ENCODE data around the gene SSR4. TPM values are rescaled to one million over a fixed set of nuclear protein-coding genes. Genes with fewer than 3 reads are reported as not detected.

Gene SSR4
- total and polyA plus RNA-seq, 10 of the 15 experiments (the other 5 are each of a cell fraction or from before 2014, with no cell fraction given) = 151 to 521 (median 310) TPM

GRCh38 chrX:153821066-153821465 is 26.6 kb downstream of the SSR4 start:
- H3K9me3 ChIP-seq (replicated peaks; ENCODE audit: control insufficient read depth, insufficient read depth, low read length) = no peaks in the 10 kb centered on the region
- H2AFZ ChIP-seq (ENCODE audit: control insufficient read depth, low read depth, low read length) = no peak overlapping the region
- no TSS peak for BruUV-seq (replicated peaks)
- 47% methylated on average over 9 of the region's 9 CpGs for WGBS (ENCODE audit: insufficient coverage, insufficient replicate concordance, low lambda C conversion rate, missing lambda C conversion rate)
- H3K4me2 ChIP-seq (ENCODE audit: control insufficient read depth, insufficient read depth) = no peak overlapping the region
- ChIA-PET RAD21 (ENCODE audit: unreplicated experiment) (no interaction called here), SMC1A (ENCODE audit: uncharacterized antibody, unreplicated experiment) (no interaction called here), POLR2A (no interaction called here), CTCF (no interaction called here)
- no peak overlapping the region for H3K9ac ChIP-seq (ENCODE audit: control insufficient read depth, insufficient read depth, low read length)
- DNase-seq (ENCODE audit: low read depth, low spot score) = no peak
- H3K4me3 ChIP-seq = no peak overlapping the region
- no peaks in the 10 kb centered on the region for H4K20me1 ChIP-seq (ENCODE audit: control insufficient read depth, insufficient read depth)
- no peaks in the 10 kb centered on the region for H3K4me1 ChIP-seq (ENCODE audit: control insufficient read depth, insufficient read depth, low read length)
- intact Hi-C loops (cut with micrococcal nuclease; ENCODE audit: unreplicated experiment) (no loop called here), in situ Hi-C loops (cut with MboI) (loop anchor here (25.0 kb wide), 1 partner anchor 634 kb away; the partner anchor contains the start of gene MAGEA1)
- H3K27me3 ChIP-seq (replicated peaks in 1 of 2; ENCODE audit: control insufficient read depth in 2 of 2, insufficient read depth in 2 of 2, low read length in 1 of 2) = no peaks in the 10 kb centered on the region; a peak in 2 of 4 replicates
- no peaks in the 10 kb centered on the region for H3K36me3 ChIP-seq (ENCODE audit: control insufficient read depth in 2 of 2, insufficient read depth in 2 of 2, low read length in 1 of 2)
- no peak overlapping the region for H3K27ac ChIP-seq (ENCODE audit: control insufficient read depth, insufficient read depth)
- no peak for FAIRE-seq
- no peak for ATAC-seq
- no peak for TF ChIP-seq SP1 (IDR thresholded peaks at IDR 0.05; ENCODE audit: low read depth, low read length)
- TF ChIP-seq FOS (IDR thresholded peaks at IDR 0.05; ENCODE audit: borderline replicate concordance, extremely low read depth, insufficient read length) = no peak
- TF ChIP-seq HDAC2 (IDR thresholded peaks at IDR 0.05) = no peak
- no peaks in the 10 kb centered on the region for H3K79me2 ChIP-seq (ENCODE audit: control insufficient read depth, insufficient read depth, low read length)

DNA sequence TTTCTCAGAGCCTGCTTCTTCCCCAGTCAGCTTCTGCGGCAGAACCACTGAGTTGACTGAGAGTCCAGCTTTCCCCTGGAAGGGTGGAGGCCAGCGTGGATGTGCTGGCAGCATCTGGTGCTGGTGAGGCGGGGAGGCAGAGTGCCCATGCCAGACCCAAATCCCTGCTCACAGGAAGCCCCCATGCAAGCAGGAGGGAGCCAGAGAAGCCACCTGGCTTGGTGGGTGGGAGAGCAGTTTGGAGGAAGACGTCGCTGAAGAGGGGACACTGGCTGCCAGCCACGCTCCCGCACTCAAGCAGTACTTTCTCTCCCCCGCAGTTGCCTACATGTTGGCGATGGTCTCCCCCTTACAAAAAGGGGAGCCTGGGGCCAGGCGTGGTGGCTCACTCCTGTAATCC is 29.9 kb downstream of the SSR4 start:
- WGBS (ENCODE audit: insufficient coverage, insufficient replicate concordance, low lambda C conversion rate, missing lambda C conversion rate) = 54% methylated on average over 10 of the region's 10 CpGs
- H3K4me1 ChIP-seq (ENCODE audit: control insufficient read depth, insufficient read depth, low read length) = no peaks in the 10 kb centered on the region
- no peak for TF ChIP-seq ASH2L (IDR thresholded peaks at IDR 0.05; ENCODE audit: borderline replicate concordance, low read depth)
- TF ChIP-seq POU2F2 (IDR thresholded peaks at IDR 0.05; ENCODE audit: borderline replicate concordance, low read depth, low read length) = no peak
- TF ChIP-seq, protein P1, sequence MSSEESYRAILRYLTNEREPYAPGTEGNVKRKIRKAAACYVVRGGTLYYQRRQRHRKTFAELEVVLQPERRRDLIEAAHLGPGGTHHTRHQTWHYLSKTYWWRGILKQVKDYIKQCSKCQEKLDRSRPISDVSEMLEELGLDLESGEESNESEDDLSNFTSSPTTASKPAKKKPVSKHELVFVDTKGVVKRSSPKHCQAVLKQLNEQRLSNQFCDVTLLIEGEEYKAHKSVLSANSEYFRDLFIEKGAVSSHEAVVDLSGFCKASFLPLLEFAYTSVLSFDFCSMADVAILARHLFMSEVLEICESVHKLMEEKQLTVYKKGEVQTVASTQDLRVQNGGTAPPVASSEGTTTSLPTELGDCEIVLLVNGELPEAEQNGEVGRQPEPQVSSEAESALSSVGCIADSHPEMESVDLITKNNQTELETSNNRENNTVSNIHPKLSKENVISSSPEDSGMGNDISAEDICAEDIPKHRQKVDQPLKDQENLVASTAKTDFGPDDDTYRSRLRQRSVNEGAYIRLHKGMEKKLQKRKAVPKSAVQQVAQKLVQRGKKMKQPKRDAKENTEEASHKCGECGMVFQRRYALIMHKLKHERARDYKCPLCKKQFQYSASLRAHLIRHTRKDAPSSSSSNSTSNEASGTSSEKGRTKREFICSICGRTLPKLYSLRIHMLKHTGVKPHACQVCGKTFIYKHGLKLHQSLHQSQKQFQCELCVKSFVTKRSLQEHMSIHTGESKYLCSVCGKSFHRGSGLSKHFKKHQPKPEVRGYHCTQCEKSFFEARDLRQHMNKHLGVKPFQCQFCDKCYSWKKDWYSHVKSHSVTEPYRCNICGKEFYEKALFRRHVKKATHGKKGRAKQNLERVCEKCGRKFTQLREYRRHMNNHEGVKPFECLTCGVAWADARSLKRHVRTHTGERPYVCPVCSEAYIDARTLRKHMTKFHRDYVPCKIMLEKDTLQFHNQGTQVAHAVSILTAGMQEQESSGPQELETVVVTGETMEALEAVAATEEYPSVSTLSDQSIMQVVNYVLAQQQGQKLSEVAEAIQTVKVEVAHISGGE (CRISPR knock-in tag; IDR thresholded peaks at IDR 0.05) = no peak
- TF ChIP-seq PBX3 (IDR thresholded peaks at IDR 0.05; ENCODE audit: insufficient replicate concordance, low read depth, low read length) = no peak
- TF ChIP-seq, protein P2, sequence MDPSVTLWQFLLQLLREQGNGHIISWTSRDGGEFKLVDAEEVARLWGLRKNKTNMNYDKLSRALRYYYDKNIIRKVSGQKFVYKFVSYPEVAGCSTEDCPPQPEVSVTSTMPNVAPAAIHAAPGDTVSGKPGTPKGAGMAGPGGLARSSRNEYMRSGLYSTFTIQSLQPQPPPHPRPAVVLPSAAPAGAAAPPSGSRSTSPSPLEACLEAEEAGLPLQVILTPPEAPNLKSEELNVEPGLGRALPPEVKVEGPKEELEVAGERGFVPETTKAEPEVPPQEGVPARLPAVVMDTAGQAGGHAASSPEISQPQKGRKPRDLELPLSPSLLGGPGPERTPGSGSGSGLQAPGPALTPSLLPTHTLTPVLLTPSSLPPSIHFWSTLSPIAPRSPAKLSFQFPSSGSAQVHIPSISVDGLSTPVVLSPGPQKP (IDR thresholded peaks at IDR 0.05; ENCODE audit: low read depth, low read length) = no peak
- TF ChIP-seq ZZZ3 (IDR thresholded peaks at IDR 0.05; ENCODE audit: control insufficient read depth, insufficient read length, low read depth) = no peak
- no peak for TF ChIP-seq YY1 (IDR thresholded peaks at IDR 0.05; ENCODE audit: low read depth, low read length)
- no peak for TF ChIP-seq SUZ12 (IDR thresholded peaks at IDR 0.05; ENCODE audit: unreplicated experiment)
- no peak for TF ChIP-seq ZNF274 (IDR thresholded peaks at IDR 0.05; ENCODE audit: insufficient read depth, insufficient read length)
- no peak for TF ChIP-seq NFYB (IDR thresholded peaks at IDR 0.05; ENCODE audit: insufficient read depth, low read depth, low read length)

More for the DNA sequence above, 29.9 kb downstream of the SSR4 start:
- DNase-seq (ENCODE audit: low read depth, low spot score) = no peak
- in situ Hi-C loops (cut with MboI) = loop anchor here (25.0 kb wide), 1 partner anchor 637 kb away; the partner anchor contains the start of gene MAGEA1
- no peak for FAIRE-seq
- ATAC-seq = no peak
- ChIA-PET SMC1A (ENCODE audit: uncharacterized antibody, unreplicated experiment) (no interaction called here), RAD21 (ENCODE audit: unreplicated experiment) (no interaction called here), CTCF (no interaction called here), POLR2A (no interaction called here)
- H4K20me1 ChIP-seq (ENCODE audit: control insufficient read depth, insufficient read depth) = no peaks in the 10 kb centered on the region
- H3K9ac ChIP-seq (ENCODE audit: control insufficient read depth, insufficient read depth, low read length) = no peak overlapping the region
- H2AFZ ChIP-seq (ENCODE audit: control insufficient read depth, low read depth, low read length) = no peak overlapping the region
- H3K27ac ChIP-seq (ENCODE audit: control insufficient read depth, insufficient read depth) = no peak overlapping the region
- H3K27me3 ChIP-seq (replicated peaks in 1 of 2; ENCODE audit: control insufficient read depth in 2 of 2, insufficient read depth in 2 of 2, low read length in 1 of 2) = no peaks in the 10 kb centered on the region; a peak in 2 of 4 replicates
- no TSS peak for BruUV-seq (replicated peaks)
- no peaks in the 10 kb centered on the region; the same call in 2 of the 3 replicates for H3K9me3 ChIP-seq (replicated peaks; ENCODE audit: control insufficient read depth, insufficient read depth, low read length)
- H3K79me2 ChIP-seq (ENCODE audit: control insufficient read depth, insufficient read depth, low read length) = no peaks in the 10 kb centered on the region
- no peak overlapping the region for H3K4me3 ChIP-seq
- no peak overlapping the region for H3K4me2 ChIP-seq (ENCODE audit: control insufficient read depth, insufficient read depth)
- intact Hi-C loops (cut with micrococcal nuclease; ENCODE audit: unreplicated experiment) = no loop called here
- no peaks in the 10 kb centered on the region for H3K36me3 ChIP-seq (ENCODE audit: control insufficient read depth in 2 of 2, insufficient read depth in 2 of 2, low read length in 1 of 2)

All from GM12878 (cell line).